ENCODE measurements around the gene ZNF91. TPM values are rescaled to one million over a fixed set of nuclear protein-coding genes. Genes with fewer than 3 reads are reported as not detected.
"Not testable (repeated sequence)": the region's sequence is repeated elsewhere in the genome, so short reads cannot be mapped to it uniquely, and the experiment has no call there.

Gene ZNF91
- total RNA-seq, 4 donors from 2014 or later, result 11.7 to 40.4 (median 26.0) TPM

- no peak for DNase-seq
- Histone ChIP-seq H3K4me1 (no peaks in the 10 kb centered on the region), H3K36me3 (no peaks in the 10 kb centered on the region), H3K9me3 (peaks cover 0 to 19% (median 0%) of the 10 kb centered on the region in 3 donors), H3K27ac (no peak overlapping the region), H3K27me3 (no peaks in the 10 kb centered on the region), H3K4me3 (no peak overlapping the region)
- intact Hi-C loops (cut with DNase I), result no loop called here
- TF ChIP-seq POLR2A (IDR thresholded peaks at IDR 0.05) (no peak), CTCF (IDR thresholded peaks at IDR 0.05) (peak in 1 of 6 experiments; percentile 22)
- 70 to 79% methylated on average over 4 of the region's 4 CpGs for WGBS, 2 donors
Observed at GRCh38 chr19:23436944-23437343, 41.7 kb upstream of the ZNF91 start.

- TF ChIP-seq CTCF (IDR thresholded peaks at IDR 0.05), result peak in 1 of 6 experiments; percentile 6
- no peak for TF ChIP-seq POLR2A (IDR thresholded peaks at IDR 0.05)
- no peak for DNase-seq
- Histone ChIP-seq H3K27me3 (no peaks in the 10 kb centered on the region), H3K36me3 (no peaks in the 10 kb centered on the region), H3K4me3 (no peak overlapping the region), H3K27ac (no peak overlapping the region), H3K9me3 (peaks cover 0 to 19% (median 0%) of the 10 kb centered on the region in 3 donors), H3K4me1 (no peaks in the 10 kb centered on the region)
- 85 to 93% methylated on average over 3 to 4 of the region's 4 CpGs for WGBS, 2 donors
- intact Hi-C loops (cut with DNase I), result no loop called here
Observed at GRCh38 chr19:23436318-23436717, 41.0 kb upstream of the ZNF91 start.

- no peaks in the 10 kb centered on the region for H3K36me3 ChIP-seq
- no peak overlapping the region for H3K27ac ChIP-seq
- no peaks in the 10 kb centered on the region for H3K9me3 ChIP-seq
- TF ChIP-seq POLR2A (IDR thresholded peaks at IDR 0.05) (no peak), CTCF (IDR thresholded peaks at IDR 0.05) (no peak)
- 55 to 73% methylated on average over 3 to 4 of the region's 5 CpGs for WGBS, 2 donors
- DNase-seq, result no peak
- H3K27me3 ChIP-seq, result peaks cover 0 to 8% (median 0%) of the 10 kb centered on the region in 4 donors
- no peak overlapping the region for H3K4me3 ChIP-seq
- intact Hi-C loops (cut with DNase I), result no loop called here
- peaks cover 0 to 5% (median 0%) of the 10 kb centered on the region in 3 donors for H3K4me1 ChIP-seq
Observed at GRCh38 chr19:23420824-23421223, 25.6 kb upstream of the ZNF91 start.

GRCh38 chr19:23419261-23419660 lies 24.0 kb upstream of the ZNF91 start:
- H3K4me3 ChIP-seq; intact Hi-C loops (cut with DNase I); H3K27ac ChIP-seq; H3K9me3 ChIP-seq; H3K36me3 ChIP-seq; DNase-seq: not testable (repeated sequence)
- no CpG with 5 or more reads among the region's 38 CpGs for WGBS, 2 donors
- peaks cover 0 to 18% (median 0%) of the 10 kb centered on the region in 3 donors for H3K4me1 ChIP-seq
- peaks cover 0 to 18% (median 0%) of the 10 kb centered on the region in 4 donors for H3K27me3 ChIP-seq

- intact Hi-C loops (cut with DNase I), result no loop called here
- DNase-seq, result no peak
Observed at GRCh38 chr19:23415561-23416191, 20.4 kb upstream of the ZNF91 start.

More at GRCh38 chr19:23415561-23416191, 20.4 kb upstream of the ZNF91 start:
- TF ChIP-seq POLR2A (IDR thresholded peaks at IDR 0.05) (no peak), CTCF (IDR thresholded peaks at IDR 0.05) (no peak)
- Histone ChIP-seq H3K4me1 (peaks cover 0 to 18% (median 0%) of the 10 kb centered on the region in 3 donors), H3K27me3 (peaks cover 0 to 26% (median 0%) of the 10 kb centered on the region in 4 donors), H3K27ac (no peak overlapping the region), H3K4me3 (peak overlapping the region; percentile 17 to 56 (median 39)), H3K36me3 (no peaks in the 10 kb centered on the region), H3K9me3 (no peaks in the 10 kb centered on the region)
- 0 to 1% methylated on average over 11 to 16 of the region's 33 CpGs for WGBS, 2 donors
